Type B pancreatic cell (in vitro differentiated cells): ENCODE measurements around the gene MSANTD7. TPM values are rescaled to one million over a fixed set of nuclear protein-coding genes. Genes with fewer than 3 reads are reported as not detected.
A peak's percentile ranks its signal among the peaks of the same experiment; 100 is the strongest.

Source experiments
- DNase-seq: peaks from one replicate; pipeline ENCODE4 v3.0.0; 2021; ENCODE audit warnings: mixed read lengths; ENCODE audit not compliant: unreplicated experiment; ENCODE audit errors: extremely low spot score
- H3K27ac Mint-ChIP-seq: 2 replicates; pipeline ENCODE4 v1.8.0; 2021; ENCODE audit warnings: mild to moderate bottlenecking, mixed read lengths
- H3K27me3 Mint-ChIP-seq: 2 replicates; pipeline ENCODE4 v1.8.0; 2021; ENCODE audit warnings: mixed read lengths
- H3K36me3 Mint-ChIP-seq: 2 replicates; pipeline ENCODE4 v1.8.0; 2021; ENCODE audit warnings: mixed read lengths
- H3K4me1 Mint-ChIP-seq: one replicate; pipeline ENCODE4 v1.8.0; 2021; ENCODE audit warnings: mixed read lengths; ENCODE audit not compliant: unreplicated experiment
- H3K4me3 Mint-ChIP-seq: 2 replicates; pipeline ENCODE4 v1.8.0; 2021; ENCODE audit warnings: mild to moderate bottlenecking, mixed read lengths
- H3K9me3 Mint-ChIP-seq: 2 replicates; pipeline ENCODE4 v1.8.0; 2021; ENCODE audit warnings: mixed read lengths
- CTCF ChIP-seq: fragments of 200-600 bp; sonication (generic); conservative IDR thresholded peaks from 2 replicates; pipeline ENCODE4 v1.5.0; 2021; ENCODE audit warnings: antibody characterized with exemption, mild to moderate bottlenecking
- total RNA-seq: library from RNA; stranded (reverse); gene quantifications from 2 replicates; pipeline ENCODE4 v1.2.1, GENCODE V29; 2021; ENCODE audit warnings: low replicate concordance

The MSANTD7 gene
- total RNA-seq, 1 donor from 2014 or later = 18.1 TPM

- Mint-ChIP-seq H3K4me3 (no peak overlapping the region), H3K27ac (no peak overlapping the region), H3K27me3 (peaks cover 5% of the 10 kb centered on the region), H3K9me3 (no peaks in the 10 kb centered on the region), H3K4me1 (peaks cover 12% of the 10 kb centered on the region), H3K36me3 (no peaks in the 10 kb centered on the region)
- no peak for DNase-seq
- no peak for TF ChIP-seq CTCF
These were observed 17.3 kb upstream of the MSANTD7 start for GRCh38 chr10:14820775-14821154.

- TF ChIP-seq CTCF = no peak
- no peak overlapping the region for H3K4me3 Mint-ChIP-seq
- H3K9me3 Mint-ChIP-seq = no peaks in the 10 kb centered on the region
- H3K36me3 Mint-ChIP-seq = no peaks in the 10 kb centered on the region
- H3K27me3 Mint-ChIP-seq = peaks cover 13% of the 10 kb centered on the region
- peaks cover 12% of the 10 kb centered on the region for H3K4me1 Mint-ChIP-seq
- no peak for DNase-seq
- H3K27ac Mint-ChIP-seq = no peak overlapping the region
These were observed 16.3 kb upstream of the MSANTD7 start for GRCh38 chr10:14821635-14822375.

GRCh38 chr10:14822879-14823755 lies 15.0 kb upstream of the MSANTD7 start:
- H3K36me3 Mint-ChIP-seq = no peaks in the 10 kb centered on the region
- peak; percentile 80 for TF ChIP-seq CTCF
- peak overlapping the region; percentile 30 for H3K27ac Mint-ChIP-seq
- peaks cover 13% of the 10 kb centered on the region for H3K27me3 Mint-ChIP-seq
- no peak for DNase-seq
- H3K9me3 Mint-ChIP-seq = no peaks in the 10 kb centered on the region
- no peak overlapping the region for H3K4me3 Mint-ChIP-seq
- H3K4me1 Mint-ChIP-seq = peaks cover 12% of the 10 kb centered on the region

- Mint-ChIP-seq H3K27ac (no peak overlapping the region), H3K36me3 (no peaks in the 10 kb centered on the region), H3K4me3 (no peak overlapping the region), H3K27me3 (peaks cover 13% of the 10 kb centered on the region), H3K4me1 (peaks cover 12% of the 10 kb centered on the region), H3K9me3 (no peaks in the 10 kb centered on the region)
- DNase-seq = no peak
- no peak for TF ChIP-seq CTCF
These were observed 14.1 kb upstream of the MSANTD7 start for GRCh38 chr10:14823966-14824365.

- no peak overlapping the region for H3K4me3 Mint-ChIP-seq
- no peaks in the 10 kb centered on the region for H3K36me3 Mint-ChIP-seq
- peaks cover 13% of the 10 kb centered on the region for H3K27me3 Mint-ChIP-seq
- H3K9me3 Mint-ChIP-seq = no peaks in the 10 kb centered on the region
- H3K4me1 Mint-ChIP-seq = peaks cover 8% of the 10 kb centered on the region
- H3K27ac Mint-ChIP-seq = no peak overlapping the region
- no peak for DNase-seq
- TF ChIP-seq CTCF = no peak
These were observed 11.9 kb upstream of the MSANTD7 start for GRCh38 chr10:14826076-14826829.
